Neuronal stem cell (in vitro differentiated cells): ENCODE results near the gene CD4.

Experiments used
- DNase-seq: peaks from one replicate; pipeline ENCODE4 v3.0.0-alpha.2; 2013; ENCODE audit warnings: low spot score
- H2AFZ ChIP-seq: one replicate; pipeline ENCODE4 v1.6.1; 2013; ENCODE audit warnings: mild to moderate bottlenecking, low read length, inconsistent platforms
- H2AK5ac ChIP-seq: 2 replicates; pipeline ENCODE4 v1.6.1; 2013; ENCODE audit warnings: low read depth, mild to moderate bottlenecking, inconsistent platforms, low read length, moderate library complexity, mixed read lengths
- H2BK120ac ChIP-seq: 2 replicates; pipeline ENCODE4 v1.6.1; 2013; ENCODE audit warnings: low read depth, mild to moderate bottlenecking, inconsistent platforms, low read length, moderate library complexity, mixed read lengths
- H2BK12ac ChIP-seq: one replicate; pipeline ENCODE4 v1.6.1; 2013; ENCODE audit warnings: low read length, inconsistent platforms
- H2BK15ac ChIP-seq: 2 replicates; pipeline ENCODE4 v1.6.1; 2013; ENCODE audit warnings: mild to moderate bottlenecking, low read length, inconsistent platforms, mixed read lengths
- H2BK5ac ChIP-seq: one replicate; pipeline ENCODE4 v1.6.1; 2013; ENCODE audit warnings: inconsistent platforms, mild to moderate bottlenecking, low read length, moderate library complexity
- H3K14ac ChIP-seq: one replicate; pipeline ENCODE4 v1.6.1; 2013; ENCODE audit warnings: low read length, inconsistent platforms
- H3K18ac ChIP-seq: 2 replicates; pipeline ENCODE4 v1.6.1; 2013; ENCODE audit warnings: low read length, inconsistent platforms
- H3K23ac ChIP-seq: 2 replicates; pipeline ENCODE4 v1.6.1; 2013; ENCODE audit warnings: low read depth, mild to moderate bottlenecking, mixed read lengths, low read length, inconsistent platforms; ENCODE audit not compliant: poor library complexity
- H3K27ac ChIP-seq: replicated peaks from 3 replicates; pipeline ENCODE4 v1.5.1; 2013; ENCODE audit warnings: low read length, inconsistent platforms
- H3K27me3 ChIP-seq, 3 experiments: 2 replicates each; pipeline ENCODE4 v1.6.1; 2013; ENCODE audit warnings: low read length in 3 of 3, mild to moderate bottlenecking in 2 of 3, inconsistent platforms in 1 of 3, low read depth in 1 of 3, mixed read lengths in 1 of 3, moderate library complexity in 1 of 3; ENCODE audit not compliant: control insufficient read depth in 3 of 3, insufficient read depth in 3 of 3
- H3K36me3 ChIP-seq, 2 donors: replicated peaks in 1 of 2; 2 replicates each; pipeline ENCODE4 v1.6.1; 2013; ENCODE audit warnings: low read length in 2 of 2; ENCODE audit not compliant: control insufficient read depth in 2 of 2, insufficient read depth in 2 of 2
- H3K4ac ChIP-seq: 2 replicates; pipeline ENCODE4 v1.6.1; 2013; ENCODE audit warnings: inconsistent platforms, mild to moderate bottlenecking, low read length, moderate library complexity
- H3K4me1 ChIP-seq, 2 donors: 1 replicate in 1 of 2; 2 replicates in 1 of 2; pipeline ENCODE4 v1.6.1; 2013; ENCODE audit warnings: low read length in 2 of 2, low read depth in 1 of 2; ENCODE audit not compliant: control insufficient read depth in 2 of 2, insufficient read depth in 1 of 2
- H3K4me2 ChIP-seq: one replicate; pipeline ENCODE4 v1.6.1; 2013; ENCODE audit warnings: mild to moderate bottlenecking, low read length, inconsistent platforms; ENCODE audit not compliant: insufficient read depth, poor library complexity, severe bottlenecking
- H3K4me3 ChIP-seq, 2 donors: 2 replicates each; pipeline ENCODE4 v1.5.1; 2013; ENCODE audit warnings: low read length in 2 of 2, mild to moderate bottlenecking in 2 of 2, inconsistent platforms in 1 of 2, moderate library complexity in 1 of 2
- H3K79me1 ChIP-seq: one replicate; pipeline ENCODE4 v1.6.1; 2013; ENCODE audit warnings: low read depth, mild to moderate bottlenecking, inconsistent platforms, low read length, moderate library complexity
- H3K9ac ChIP-seq: one replicate; pipeline ENCODE4 v1.6.1; 2013; ENCODE audit warnings: mild to moderate bottlenecking, low read depth, low read length, inconsistent platforms; ENCODE audit not compliant: poor library complexity
- H3K9me3 ChIP-seq, 2 donors: replicated peaks in 1 of 2; 2 replicates each; pipeline versions ENCODE3 to v1.6.1; 2013; ENCODE audit warnings: low read length in 2 of 2, mild to moderate bottlenecking in 2 of 2, inconsistent platforms in 1 of 2, low read depth in 1 of 2, mixed read lengths in 1 of 2, moderate library complexity in 1 of 2; ENCODE audit not compliant: control insufficient read depth in 2 of 2, insufficient read depth in 1 of 2
- H4K8ac ChIP-seq: one replicate; pipeline ENCODE4 v1.6.1; 2013; ENCODE audit warnings: low read depth, mild to moderate bottlenecking, inconsistent platforms, low read length, moderate library complexity
- H4K91ac ChIP-seq: one replicate; pipeline ENCODE4 v1.6.1; 2013; ENCODE audit warnings: low read length, low read depth, mild to moderate bottlenecking, inconsistent platforms; ENCODE audit not compliant: poor library complexity
- WGBS, 2 donors: extraction: QIAGEN DNeasy Blood & Tissue Kit; methylation state at CpG; one replicate each; pipeline ENCODE4 v1.1.7; 2013; ENCODE audit warnings: missing lambda C conversion rate in 2 of 2, mixed read lengths in 1 of 2; ENCODE audit not compliant: insufficient read length in 2 of 2, insufficient replicate concordance in 1 of 2; ENCODE audit errors: extremely low coverage in 2 of 2; 5-methylcytosine and 5-hydroxymethylcytosine counted together

Gene CD4

GRCh38 chr12:6816598-6816997, 27.3 kb downstream of the CD4 start:
- Histone ChIP-seq H2AFZ (no peak overlapping the region), H3K4ac (no peak overlapping the region), H3K27ac (no peak overlapping the region), H3K4me1 (peaks cover 35% of the 10 kb centered on the region in 2 donors), H3K4me3 (no peak overlapping the region), H2BK120ac (no peak overlapping the region), H3K14ac (no peak overlapping the region), H3K36me3 (no peaks in the 10 kb centered on the region), H4K8ac (no peak overlapping the region), H3K9ac (no peak overlapping the region), H3K27me3 (no peaks in the 10 kb centered on the region), H3K4me2 (no peak overlapping the region), H2AK5ac (no peak overlapping the region), H2BK15ac (no peak overlapping the region), H3K79me1 (peaks cover 2% of the 10 kb centered on the region), H3K18ac (no peak overlapping the region), H3K23ac (no peak overlapping the region), H3K9me3 (peaks cover 0 to 4% of the 10 kb centered on the region in 2 donors), H2BK5ac (no peak overlapping the region), H4K91ac (no peak overlapping the region), H2BK12ac (no peak overlapping the region)
- DNase-seq, result no peak
- no CpG with 5 or more reads among the region's 3 CpGs for WGBS, 2 donors

DNA sequence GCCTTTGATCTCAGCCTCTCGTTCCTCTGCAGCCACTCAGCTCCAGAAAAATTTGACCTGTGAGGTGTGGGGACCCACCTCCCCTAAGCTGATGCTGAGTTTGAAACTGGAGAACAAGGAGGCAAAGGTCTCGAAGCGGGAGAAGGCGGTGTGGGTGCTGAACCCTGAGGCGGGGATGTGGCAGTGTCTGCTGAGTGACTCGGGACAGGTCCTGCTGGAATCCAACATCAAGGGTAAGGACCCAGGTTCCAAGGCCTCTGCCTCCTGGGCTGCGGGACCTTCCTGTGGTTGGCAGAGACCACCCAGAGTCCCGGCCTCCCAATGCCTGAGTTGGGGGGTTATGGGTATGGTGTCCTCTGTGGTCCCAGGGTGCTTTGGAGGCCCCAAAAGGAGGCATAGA, 27.8 kb downstream of the CD4 start:
- H3K4me3 ChIP-seq, result no peak overlapping the region
- DNase-seq, result no peak
- WGBS, 2 donors, result no CpG with 5 or more reads among the region's 8 CpGs

DNA sequence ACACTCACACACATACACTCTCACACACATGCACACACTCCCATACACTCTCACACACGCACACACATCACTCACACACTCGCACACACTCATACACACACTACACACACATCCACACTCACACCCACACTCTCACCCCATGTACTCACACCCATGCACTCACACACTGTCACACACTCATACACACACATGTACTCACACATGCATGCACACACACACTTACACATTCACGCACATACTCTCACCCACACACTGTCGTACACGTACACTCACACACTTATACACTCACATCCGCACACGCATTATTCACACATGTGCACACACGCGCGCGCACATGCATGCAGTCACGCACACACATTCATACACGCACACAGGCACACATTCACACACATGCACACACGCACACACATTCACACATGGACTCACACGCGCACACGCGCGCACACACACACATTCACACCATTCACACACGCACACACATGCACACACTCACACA, 28.4 kb downstream of the CD4 start:
- Histone ChIP-seq H3K9me3 (peaks cover 0 to 4% of the 10 kb centered on the region in 2 donors), H2AK5ac (peak overlapping the region; percentile 72), H3K14ac (peak overlapping the region; percentile 98), H4K8ac (peak overlapping the region; percentile 84), H2BK5ac (peak overlapping the region; percentile 33), H3K27ac (no peak overlapping the region), H3K4ac (peak overlapping the region; percentile 87), H3K4me3 (peak overlapping the region in 1 of 2 donors; percentile 49), H2BK120ac (no peak overlapping the region), H4K91ac (peak overlapping the region; percentile 99), H3K4me1 (peaks cover 39 to 43% of the 10 kb centered on the region in 2 donors), H3K36me3 (no peaks in the 10 kb centered on the region), H3K23ac (peak overlapping the region; percentile 95), H2AFZ (no peak overlapping the region), H2BK12ac (peak overlapping the region; percentile 95), H2BK15ac (peak overlapping the region; percentile 86), H3K4me2 (no peak overlapping the region), H3K18ac (peak overlapping the region; percentile 92), H3K9ac (peak overlapping the region; percentile 91), H3K79me1 (peaks cover 2% of the 10 kb centered on the region), H3K27me3 (no peaks in the 10 kb centered on the region)
- 100% methylated on average over 6 to 10 of the region's 20 CpGs for WGBS, 2 donors
- DNase-seq, result no peak

More for the DNA sequence above, 27.8 kb downstream of the CD4 start:
- Histone ChIP-seq H3K4me2 (no peak overlapping the region), H3K79me1 (peaks cover 2% of the 10 kb centered on the region), H4K91ac (no peak overlapping the region), H2AFZ (no peak overlapping the region), H2BK12ac (peak overlapping the region; percentile 51), H3K18ac (no peak overlapping the region), H3K23ac (no peak overlapping the region), H3K27ac (no peak overlapping the region), H3K9ac (no peak overlapping the region), H2AK5ac (peak overlapping the region; percentile 3), H2BK15ac (no peak overlapping the region), H3K4ac (no peak overlapping the region), H3K9me3 (peaks cover 0 to 4% of the 10 kb centered on the region in 2 donors), H2BK5ac (peak overlapping the region; percentile 33), H3K14ac (no peak overlapping the region), H4K8ac (no peak overlapping the region), H3K27me3 (no peaks in the 10 kb centered on the region), H2BK120ac (no peak overlapping the region), H3K4me1 (peaks cover 38% of the 10 kb centered on the region in 2 donors), H3K36me3 (no peaks in the 10 kb centered on the region)

DNA sequence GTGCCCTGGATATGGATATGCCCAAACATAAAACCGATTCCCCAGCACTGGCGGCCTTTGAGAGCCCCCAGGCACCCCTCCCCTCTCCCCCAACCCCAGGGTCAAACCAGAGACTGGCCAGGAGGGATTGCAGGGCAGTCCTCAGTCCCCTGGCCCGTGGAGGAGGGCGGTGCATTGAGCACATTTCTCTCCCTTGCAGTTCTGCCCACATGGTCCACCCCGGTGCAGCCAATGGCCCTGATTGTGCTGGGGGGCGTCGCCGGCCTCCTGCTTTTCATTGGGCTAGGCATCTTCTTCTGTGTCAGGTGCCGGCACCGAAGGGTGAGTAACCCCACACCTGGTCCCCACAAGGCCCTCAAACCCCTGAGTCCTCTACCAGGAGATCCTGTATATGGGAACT, 28.9 kb downstream of the CD4 start:
- no peaks in the 10 kb centered on the region for H3K27me3 ChIP-seq
- H2BK15ac ChIP-seq, result peak overlapping the region; percentile 86
- peak overlapping the region; percentile 16 for H2BK120ac ChIP-seq
- H3K14ac ChIP-seq, result peak overlapping the region; percentile 98
- no peak overlapping the region for H3K23ac ChIP-seq
- H2BK5ac ChIP-seq, result no peak overlapping the region
- H3K4me2 ChIP-seq, result peak overlapping the region; percentile 20
- H3K9me3 ChIP-seq, result peaks cover 0 to 4% of the 10 kb centered on the region in 2 donors
- peaks cover 39 to 48% of the 10 kb centered on the region in 2 donors for H3K4me1 ChIP-seq
- H4K91ac ChIP-seq, result peak overlapping the region; percentile 99
- WGBS, 2 donors, result no CpG with 5 or more reads among the region's 10 CpGs
- H3K9ac ChIP-seq, result peak overlapping the region; percentile 91
- H3K4ac ChIP-seq, result no peak overlapping the region
- H3K4me3 ChIP-seq, result no peak overlapping the region
- DNase-seq, result no peak
- H3K79me1 ChIP-seq, result peaks cover 2% of the 10 kb centered on the region
- no peak overlapping the region for H2BK12ac ChIP-seq
- H3K36me3 ChIP-seq, result no peaks in the 10 kb centered on the region
- peak overlapping the region; percentile 72 for H2AK5ac ChIP-seq
- no peak overlapping the region for H4K8ac ChIP-seq
- H3K18ac ChIP-seq, result peak overlapping the region; percentile 91
- no peak overlapping the region for H2AFZ ChIP-seq
- H3K27ac ChIP-seq, result peak overlapping the region; percentile 64
